ENCODE results near the gene SETD2. TPM values are rescaled to one million over a fixed set of nuclear protein-coding genes. Genes with fewer than 3 reads are reported as not detected.

Gene SETD2
- total RNA-seq, 1 donor from 2014 or later: 21.0 TPM

- Histone ChIP-seq H3K4me3 (no peak overlapping the region), H3K27me3 (no peaks in the 10 kb centered on the region), H3K36me3 (no peaks in the 10 kb centered on the region), H3K9me3 (no peaks in the 10 kb centered on the region), H3K4me1 (peaks cover 0 to 47% of the 10 kb centered on the region in 2 donors), H3K27ac (no peak overlapping the region)
- intact Hi-C loops (cut with DNase I): no loop called here
- no peak for TF ChIP-seq CTCF (IDR thresholded peaks at IDR 0.05)
- no peak for DNase-seq (ENCODE audit: low spot score in 2 of 2)
These were observed 5.7 kb downstream of the SETD2 start for GRCh38 chr3:47158208-47158607.

DNA sequence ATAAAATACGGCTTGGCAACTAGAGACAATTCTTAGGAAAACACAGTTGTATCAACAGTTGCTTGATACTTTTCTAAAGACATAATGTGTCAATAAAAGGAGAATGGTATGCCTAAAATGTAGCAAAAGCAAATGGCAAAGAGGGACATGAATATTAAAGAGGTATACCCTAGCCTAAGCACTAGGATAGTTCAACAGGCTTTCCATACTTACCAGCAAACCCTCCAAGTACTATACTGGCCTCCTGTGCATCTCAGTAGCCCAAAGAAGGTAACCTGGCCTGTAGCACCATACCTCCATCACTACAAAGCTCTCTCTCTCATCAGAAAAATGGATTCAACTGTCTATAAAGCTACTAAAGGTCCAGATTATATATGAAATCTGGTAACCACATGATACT lies 7.5 kb downstream of the SETD2 start:
- no peak overlapping the region for H3K27ac ChIP-seq
- no peaks in the 10 kb centered on the region for H3K36me3 ChIP-seq
- no peaks in the 10 kb centered on the region for H3K9me3 ChIP-seq
- no peak for TF ChIP-seq CTCF (IDR thresholded peaks at IDR 0.05)
- no peak for DNase-seq (ENCODE audit: low spot score in 2 of 2)
- H3K4me3 ChIP-seq: no peak overlapping the region
- intact Hi-C loops (cut with DNase I): no loop called here
- H3K4me1 ChIP-seq: peaks cover 0 to 37% of the 10 kb centered on the region in 2 donors
- no peaks in the 10 kb centered on the region for H3K27me3 ChIP-seq

DNA sequence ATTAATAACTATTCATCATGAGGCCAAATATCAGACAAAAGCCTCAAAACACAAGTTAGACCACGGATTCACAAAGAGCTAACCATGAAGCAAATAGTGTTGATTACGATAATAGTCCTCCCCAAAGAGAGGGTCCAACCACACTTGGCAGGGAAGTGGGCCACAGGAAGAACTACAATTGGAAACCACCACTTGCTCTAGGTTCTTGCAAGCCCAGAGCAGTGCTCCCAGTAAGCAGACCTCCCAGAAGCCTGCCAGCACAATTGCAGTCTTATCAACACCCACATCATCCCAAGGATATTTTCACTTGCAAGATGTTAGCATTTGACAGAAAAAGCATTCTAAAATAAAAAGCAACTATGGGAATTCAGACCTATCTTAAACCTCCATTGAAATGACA lies 11.3 kb downstream of the SETD2 start:
- Histone ChIP-seq H3K4me1 (peaks cover 0 to 14% of the 10 kb centered on the region in 2 donors), H3K4me3 (no peak overlapping the region), H3K36me3 (no peaks in the 10 kb centered on the region), H3K27me3 (no peaks in the 10 kb centered on the region), H3K9me3 (no peaks in the 10 kb centered on the region), H3K27ac (no peak overlapping the region)
- no peak for TF ChIP-seq CTCF (IDR thresholded peaks at IDR 0.05)
- DNase-seq (ENCODE audit: low spot score in 2 of 2): no peak
- intact Hi-C loops (cut with DNase I): no loop called here

GRCh38 chr3:47151836-47152235 lies 12.1 kb downstream of the SETD2 start:
- Histone ChIP-seq H3K36me3 (no peaks in the 10 kb centered on the region), H3K4me1 (peaks cover 0 to 14% of the 10 kb centered on the region in 2 donors), H3K27me3 (no peaks in the 10 kb centered on the region), H3K4me3 (no peak overlapping the region), H3K27ac (no peak overlapping the region), H3K9me3 (no peaks in the 10 kb centered on the region)
- DNase-seq (ENCODE audit: low spot score in 2 of 2): no peak
- intact Hi-C loops (cut with DNase I): no loop called here
- no peak for TF ChIP-seq CTCF (IDR thresholded peaks at IDR 0.05)

DNA sequence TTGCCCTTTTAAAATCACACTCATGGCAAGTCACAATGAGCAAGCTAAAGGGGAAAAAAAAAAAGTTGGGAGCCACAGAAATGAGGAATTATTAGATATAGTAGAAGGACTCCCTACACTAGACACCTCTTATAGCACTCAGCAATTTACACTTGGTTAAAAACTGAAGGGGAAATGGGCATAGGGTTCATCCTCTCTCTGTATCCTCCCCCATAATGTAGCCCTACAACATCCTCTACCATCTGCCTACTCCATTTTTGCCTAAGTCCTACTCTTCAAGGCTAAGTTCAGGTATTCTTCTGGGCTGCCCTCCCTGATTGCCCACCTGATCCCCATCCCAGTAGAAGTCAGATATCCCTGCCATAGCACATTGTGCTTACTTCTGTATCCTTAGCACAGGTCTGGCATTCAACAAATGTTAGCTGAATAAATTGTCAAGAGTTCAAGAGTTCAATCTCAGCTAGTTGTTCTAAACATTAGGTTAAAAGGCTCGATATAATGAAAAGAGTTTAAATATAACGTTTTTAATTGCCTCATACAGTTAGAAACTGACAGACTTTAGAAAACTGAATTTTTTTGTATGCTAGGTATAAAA lies 14.5 kb downstream of the SETD2 start:
- H3K4me1 ChIP-seq: peaks cover 0 to 8% of the 10 kb centered on the region in 2 donors
- no peak for TF ChIP-seq CTCF (IDR thresholded peaks at IDR 0.05)
- no peak overlapping the region for H3K27ac ChIP-seq

DNA sequence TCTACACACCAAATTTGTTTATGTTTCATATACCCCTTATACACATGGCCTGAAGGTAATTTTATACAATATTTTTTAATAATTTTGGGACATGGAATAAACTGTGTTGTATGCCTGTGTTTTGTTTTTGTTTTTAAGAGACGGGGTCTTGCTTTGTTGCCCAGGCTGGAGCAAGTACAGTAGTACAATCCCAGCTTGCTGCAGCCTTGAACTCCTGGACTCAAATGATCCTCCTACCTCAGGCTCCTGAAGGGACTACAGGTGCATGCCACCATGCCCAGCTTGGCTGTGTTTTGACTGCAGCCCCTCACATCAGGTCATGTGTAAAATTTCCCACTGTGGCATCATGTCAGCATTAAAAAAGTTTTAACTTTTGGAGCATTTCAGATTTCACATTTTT lies 18.6 kb downstream of the SETD2 start:
- no peak for TF ChIP-seq CTCF (IDR thresholded peaks at IDR 0.05)
- Histone ChIP-seq H3K36me3 (no peaks in the 10 kb centered on the region), H3K9me3 (no peaks in the 10 kb centered on the region), H3K27ac (no peak overlapping the region), H3K27me3 (no peaks in the 10 kb centered on the region), H3K4me1 (peaks cover 0 to 4% of the 10 kb centered on the region in 2 donors), H3K4me3 (no peak overlapping the region)
- no peak for DNase-seq (ENCODE audit: low spot score in 2 of 2)
- intact Hi-C loops (cut with DNase I): no loop called here

More for the DNA sequence above, 14.5 kb downstream of the SETD2 start:
- Histone ChIP-seq H3K36me3 (no peaks in the 10 kb centered on the region), H3K27me3 (no peaks in the 10 kb centered on the region), H3K9me3 (no peaks in the 10 kb centered on the region), H3K4me3 (no peak overlapping the region)
- DNase-seq (ENCODE audit: low spot score in 2 of 2): no peak
- intact Hi-C loops (cut with DNase I): no loop called here
